Fibroblast of lung (primary cell): ENCODE measurements around the gene ME1. TPM values are rescaled to one million over a fixed set of nuclear protein-coding genes. Genes with fewer than 3 reads are reported as not detected.

Experiments used
- DNase-seq, 2 donors: peaks; one replicate each; pipeline versions ENCODE4 v3.0.0 to v3.0.0-alpha.2; 2010; ENCODE audit warnings: low read depth in 2 of 2
- H2AFZ ChIP-seq: 2 replicates; pipeline ENCODE4 v1.5.1; 2012; ENCODE audit warnings: low read length, control low read depth, inconsistent platforms
- H3K27ac ChIP-seq: 2 replicates; pipeline ENCODE4 v1.5.1; 2011; ENCODE audit warnings: low read length, control low read depth; ENCODE audit not compliant: insufficient read depth
- H3K27me3 ChIP-seq: 2 replicates; pipeline ENCODE4 v1.5.1; 2011; ENCODE audit warnings: mild to moderate bottlenecking, low read length; ENCODE audit not compliant: control insufficient read depth, insufficient read depth
- H3K36me3 ChIP-seq: 2 replicates; pipeline ENCODE4 v1.5.1; 2011; ENCODE audit warnings: low read length; ENCODE audit not compliant: control insufficient read depth, insufficient read depth
- H3K4me1 ChIP-seq: 2 replicates; pipeline ENCODE4 v1.5.1; 2011; ENCODE audit warnings: low read length; ENCODE audit not compliant: control insufficient read depth, insufficient read depth; ENCODE audit errors: extremely low read depth
- H3K4me2 ChIP-seq: 2 replicates; pipeline ENCODE4 v1.5.1; 2011; ENCODE audit warnings: low read length, control low read depth; ENCODE audit not compliant: insufficient read depth; ENCODE audit errors: extremely low read depth
- H3K4me3 ChIP-seq, 4 experiments: fragments of 200-600 bp in 1 of 4; sonication (generic) in 1 of 4; replicated peaks in 1 of 4; 2 replicates each; pipeline ENCODE4 v1.5.1; 2011 to 2016; ENCODE audit warnings: low read length in 4 of 4, low read depth in 3 of 4, mild to moderate bottlenecking in 3 of 4, control low read depth in 2 of 4, inconsistent platforms in 1 of 4, mixed read lengths in 1 of 4; ENCODE audit not compliant: insufficient read depth in 1 of 4; ENCODE audit errors: control extremely low read depth in 1 of 4
- H3K79me2 ChIP-seq: 2 replicates; pipeline ENCODE4 v1.5.1; 2012; ENCODE audit warnings: mild to moderate bottlenecking, low read length, inconsistent platforms; ENCODE audit not compliant: control insufficient read depth, insufficient read depth
- H3K9ac ChIP-seq: 2 replicates; pipeline ENCODE4 v1.5.1; 2011; ENCODE audit warnings: mild to moderate bottlenecking, low read length, control low read depth; ENCODE audit not compliant: insufficient read depth
- H3K9me3 ChIP-seq: 2 replicates; pipeline ENCODE4 v1.5.1; 2012; ENCODE audit warnings: low read depth, low read length; ENCODE audit not compliant: control insufficient read depth, insufficient read depth
- H4K20me1 ChIP-seq: 2 replicates; pipeline ENCODE4 v1.5.1; 2011; ENCODE audit warnings: low read length; ENCODE audit not compliant: control insufficient read depth, insufficient read depth; ENCODE audit errors: extremely low read depth
- CTCF ChIP-seq, 2 donors: IDR thresholded peaks in 1 of 2; conservative IDR thresholded peaks in 1 of 2; 1 replicate in 1 of 2; 2 replicates in 1 of 2; pipeline ENCODE4 v1.5.1; 2011 to 2012; ENCODE audit warnings: low read length in 2 of 2, control low read depth in 1 of 2, inconsistent platforms in 1 of 2, low read depth in 1 of 2, mild to moderate bottlenecking in 1 of 2
- EZH2 ChIP-seq: IDR thresholded peaks from 2 replicates; pipeline ENCODE4 v1.5.1; 2012; ENCODE audit warnings: low read length, control low read depth, mild to moderate bottlenecking; ENCODE audit errors: missing control alignments
- polyA plus RNA-seq, 2 donors: library from polyadenylated mRNA; depleted of rRNA in 1 of 2; stranded (reverse) in 1 of 2; unstranded in 1 of 2; fragments of >200 nt; gene quantifications; 2 replicates each; pipeline ENCODE4 v1.2.1, GENCODE V29; 2011 to 2012; ENCODE audit warnings: missing spikeins in 1 of 2
- total RNA-seq: library from RNA; depleted of rRNA; stranded (reverse); fragments of >200 nt; gene quantifications from 2 replicates; pipeline ENCODE4 v1.2.1, GENCODE V29; 2014

ME1 gene
- total and polyA plus RNA-seq, 2 donors (not counting 1 experiment from before 2014, with no cell fraction given), result 35.8 to 44.3 TPM

- H3K9me3 ChIP-seq, result no peaks in the 10 kb centered on the region
- H3K27ac ChIP-seq, result no peak overlapping the region
- DNase-seq, result no peak
- TF ChIP-seq EZH2, result no peak
- no peak for TF ChIP-seq CTCF (conservative IDR thresholded peaks at IDR 0.05 in 1 of 2, IDR thresholded peaks at IDR 0.05 in 1 of 2; ENCODE audit: low read depth in 1 of 2, low read length in 2 of 2)
- no peak overlapping the region for H3K4me2 ChIP-seq
- H4K20me1 ChIP-seq, result no peaks in the 10 kb centered on the region
- no peaks in the 10 kb centered on the region for H3K79me2 ChIP-seq
- H3K4me1 ChIP-seq, result no peaks in the 10 kb centered on the region
- H2AFZ ChIP-seq, result no peak overlapping the region
- no peak overlapping the region for H3K4me3 ChIP-seq
- H3K27me3 ChIP-seq, result no peaks in the 10 kb centered on the region
- no peaks in the 10 kb centered on the region for H3K36me3 ChIP-seq
- no peak overlapping the region for H3K9ac ChIP-seq
Observed at GRCh38 chr6:83436674-83437073, 5.8 kb upstream of the ME1 start.

DNA sequence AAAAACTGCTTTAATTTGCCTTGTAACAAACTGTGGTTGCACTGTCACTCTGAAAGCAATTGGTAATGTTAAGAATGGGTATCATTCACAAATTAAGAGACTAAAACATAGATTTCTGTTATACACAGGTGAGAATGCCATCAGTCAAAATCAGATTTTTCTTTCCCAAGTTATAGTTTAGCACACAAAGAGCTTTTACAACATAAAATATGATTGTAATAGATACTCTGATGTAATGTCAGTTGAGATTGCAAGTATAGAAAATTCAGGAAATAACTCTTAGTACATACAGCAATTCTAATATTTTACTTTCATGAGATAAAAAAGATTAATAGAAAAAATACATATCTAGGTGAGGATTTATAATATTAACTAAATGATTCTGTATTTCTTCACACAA is 2.3 kb upstream of the ME1 start:
- H3K4me1 ChIP-seq, result peaks cover 2% of the 10 kb centered on the region
- H3K27me3 ChIP-seq, result no peaks in the 10 kb centered on the region
- H3K9ac ChIP-seq, result no peak overlapping the region
- peaks cover 20% of the 10 kb centered on the region for H3K79me2 ChIP-seq
- H2AFZ ChIP-seq, result no peak overlapping the region
- no peak overlapping the region for H3K4me2 ChIP-seq
- H3K36me3 ChIP-seq, result no peaks in the 10 kb centered on the region
- H3K9me3 ChIP-seq, result no peaks in the 10 kb centered on the region
- DNase-seq, result no peak
- no peak overlapping the region for H3K4me3 ChIP-seq
- H3K27ac ChIP-seq, result no peak overlapping the region
- TF ChIP-seq CTCF (conservative IDR thresholded peaks at IDR 0.05 in 1 of 2, IDR thresholded peaks at IDR 0.05 in 1 of 2; ENCODE audit: low read depth in 1 of 2, low read length in 2 of 2) (no peak), EZH2 (no peak)
- no peaks in the 10 kb centered on the region for H4K20me1 ChIP-seq

DNA sequence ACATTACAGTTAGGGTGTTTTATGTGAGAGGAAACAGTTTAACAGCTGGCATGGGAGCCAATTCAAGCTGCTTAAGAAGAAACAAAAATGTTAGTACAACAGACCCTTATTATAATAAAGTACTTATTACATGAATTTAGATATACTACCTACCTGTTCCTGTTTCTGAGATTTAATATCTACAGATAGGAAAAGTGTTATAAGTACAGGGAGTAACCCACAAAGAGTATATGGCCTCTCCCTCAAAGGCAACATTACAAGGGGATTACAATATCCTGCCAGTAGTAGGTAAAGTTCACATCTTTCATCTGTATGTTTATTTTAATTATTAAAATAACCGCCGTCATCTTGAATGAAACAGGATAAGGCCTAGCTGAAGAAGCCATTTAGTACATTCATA is 1.8 kb upstream of the ME1 start:
- Histone ChIP-seq H2AFZ (no peak overlapping the region), H3K4me3 (no peak overlapping the region), H3K4me1 (peaks cover 2% of the 10 kb centered on the region), H3K36me3 (no peaks in the 10 kb centered on the region), H3K9me3 (no peaks in the 10 kb centered on the region), H3K79me2 (peaks cover 21% of the 10 kb centered on the region), H4K20me1 (no peaks in the 10 kb centered on the region), H3K27ac (no peak overlapping the region), H3K4me2 (no peak overlapping the region), H3K27me3 (no peaks in the 10 kb centered on the region), H3K9ac (no peak overlapping the region)
- DNase-seq, result peak in 1 of 2 donors; percentile 20
- no peak for TF ChIP-seq EZH2
- TF ChIP-seq CTCF (conservative IDR thresholded peaks at IDR 0.05 in 1 of 2, IDR thresholded peaks at IDR 0.05 in 1 of 2; ENCODE audit: low read depth in 1 of 2, low read length in 2 of 2), result no peak
